HUES64 (cell line): ENCODE data around the gene KRT71.

Experiments used
- H3K27ac ChIP-seq: 2 replicates; pipeline ENCODE4 v1.7.0; 2013; ENCODE audit warnings: low read depth, low read length, inconsistent platforms
- H3K27me3 ChIP-seq: 2 replicates; pipeline ENCODE4 v1.6.1; 2013; ENCODE audit warnings: mild to moderate bottlenecking, low read length; ENCODE audit not compliant: insufficient read depth
- H3K36me3 ChIP-seq: 2 replicates; pipeline ENCODE4 v1.6.1; 2013; ENCODE audit warnings: mild to moderate bottlenecking, low read length; ENCODE audit not compliant: insufficient read depth
- H3K4me1 ChIP-seq: 2 replicates; pipeline ENCODE4 v1.6.1; 2013; ENCODE audit warnings: mild to moderate bottlenecking, low read length, moderate library complexity; ENCODE audit not compliant: insufficient read depth
- H3K4me3 ChIP-seq: 2 replicates; pipeline ENCODE4 v1.5.1; 2013; ENCODE audit warnings: mild to moderate bottlenecking, low read length, moderate library complexity
- H3K9ac ChIP-seq: 2 replicates; pipeline ENCODE4 v1.6.1; 2013; ENCODE audit warnings: mild to moderate bottlenecking, low read depth, low read length
- H3K9me3 ChIP-seq: 2 replicates; pipeline ENCODE4 v1.6.1; 2013; ENCODE audit warnings: low read depth, low read length; ENCODE audit not compliant: insufficient read depth
- WGBS: fragments of 150-250, 120-280 bp; methylation state at CpG from one replicate; pipeline ENCODE4 v1.1.7; 2013; ENCODE audit warnings: missing lambda C conversion rate; 5-methylcytosine and 5-hydroxymethylcytosine counted together

Gene KRT71

DNA sequence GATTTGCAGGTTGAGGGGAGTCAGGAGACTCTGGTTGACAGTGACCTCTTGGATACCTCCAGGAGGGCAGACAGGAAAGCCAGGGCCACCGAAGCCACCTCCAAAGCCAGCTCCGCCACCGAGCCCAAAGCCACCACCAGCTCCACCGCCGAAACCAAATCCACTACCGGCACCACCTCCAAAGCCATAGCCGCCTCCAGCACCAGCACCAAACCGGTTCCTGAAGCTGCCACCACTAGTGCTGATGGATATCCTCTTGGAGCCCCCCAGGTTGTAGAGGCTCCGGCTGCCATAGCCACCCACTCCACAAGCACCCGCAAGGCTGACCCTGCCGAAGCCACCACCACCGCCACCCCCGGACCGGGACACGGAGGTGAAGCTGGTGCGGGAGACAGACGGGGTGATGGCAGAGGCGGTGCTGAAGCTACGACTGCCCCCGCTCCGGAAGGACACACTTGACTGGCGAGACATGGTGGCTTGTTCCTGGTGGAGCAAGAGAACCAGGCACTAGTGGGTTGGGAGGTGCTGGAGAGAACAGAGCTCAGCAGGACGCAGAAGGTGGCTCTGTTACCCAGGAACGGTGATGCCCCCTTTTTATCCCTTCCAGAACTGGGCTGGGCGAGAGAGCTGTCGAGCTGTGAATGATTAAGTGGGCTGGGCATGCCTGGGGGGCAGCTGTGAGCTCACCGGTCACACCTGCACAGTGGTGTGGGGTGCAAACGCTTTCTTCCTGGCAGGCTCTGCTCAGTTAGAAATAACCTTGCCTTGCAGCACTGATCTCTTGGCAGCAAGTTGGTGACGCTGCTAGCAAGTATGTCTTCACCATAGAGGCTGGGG, 32.9 kb downstream of the KRT71 start, which contains the start of gene KRT5:
Gene KRT5, minus strand, starts transcription at position 569 of the 837 bp plus-strand sequence. Its CDS starts 98 bp downstream, at position 471.
- no peaks in the 10 kb centered on the region for H3K36me3 ChIP-seq
- no peak within 1 kb of the TSS for H3K9ac ChIP-seq
- 93% methylated on average over 29 of the region's 29 CpGs for WGBS
- H3K27ac ChIP-seq: no peak within 1 kb of the TSS
- H3K27me3 ChIP-seq: no peaks in the 10 kb centered on the region
- no peaks in the 10 kb centered on the region for H3K9me3 ChIP-seq
- H3K4me1 ChIP-seq: peaks cover 9% of the 10 kb centered on the region; the same call in 1 of the 2 replicates
- H3K4me3 ChIP-seq: no peak within 1 kb of the TSS

DNA sequence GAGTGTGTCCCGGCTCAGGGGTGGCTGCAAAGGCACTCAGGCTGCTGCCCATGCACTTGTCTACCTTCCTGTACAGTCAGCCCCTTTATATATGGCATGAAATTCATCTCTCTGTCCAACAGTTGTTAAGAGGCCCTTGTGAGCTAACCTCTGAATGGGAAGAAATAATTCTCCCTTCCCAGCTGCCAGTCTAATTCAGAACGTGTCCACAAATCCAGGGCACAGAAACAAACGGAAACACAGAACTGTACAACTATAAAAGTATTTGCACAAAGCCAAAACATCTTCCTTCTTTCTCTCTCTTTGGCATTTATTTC, 33.6 kb downstream of the KRT71 start:
- peaks cover 9% of the 10 kb centered on the region; the same call in 1 of the 2 replicates for H3K4me1 ChIP-seq
- H3K36me3 ChIP-seq: no peaks in the 10 kb centered on the region
- H3K27ac ChIP-seq: no peak overlapping the region
- no peak overlapping the region for H3K4me3 ChIP-seq
- H3K27me3 ChIP-seq: no peaks in the 10 kb centered on the region
- H3K9me3 ChIP-seq: no peaks in the 10 kb centered on the region
- no peak overlapping the region for H3K9ac ChIP-seq
- WGBS: 99% methylated on average over 3 of the region's 3 CpGs

DNA sequence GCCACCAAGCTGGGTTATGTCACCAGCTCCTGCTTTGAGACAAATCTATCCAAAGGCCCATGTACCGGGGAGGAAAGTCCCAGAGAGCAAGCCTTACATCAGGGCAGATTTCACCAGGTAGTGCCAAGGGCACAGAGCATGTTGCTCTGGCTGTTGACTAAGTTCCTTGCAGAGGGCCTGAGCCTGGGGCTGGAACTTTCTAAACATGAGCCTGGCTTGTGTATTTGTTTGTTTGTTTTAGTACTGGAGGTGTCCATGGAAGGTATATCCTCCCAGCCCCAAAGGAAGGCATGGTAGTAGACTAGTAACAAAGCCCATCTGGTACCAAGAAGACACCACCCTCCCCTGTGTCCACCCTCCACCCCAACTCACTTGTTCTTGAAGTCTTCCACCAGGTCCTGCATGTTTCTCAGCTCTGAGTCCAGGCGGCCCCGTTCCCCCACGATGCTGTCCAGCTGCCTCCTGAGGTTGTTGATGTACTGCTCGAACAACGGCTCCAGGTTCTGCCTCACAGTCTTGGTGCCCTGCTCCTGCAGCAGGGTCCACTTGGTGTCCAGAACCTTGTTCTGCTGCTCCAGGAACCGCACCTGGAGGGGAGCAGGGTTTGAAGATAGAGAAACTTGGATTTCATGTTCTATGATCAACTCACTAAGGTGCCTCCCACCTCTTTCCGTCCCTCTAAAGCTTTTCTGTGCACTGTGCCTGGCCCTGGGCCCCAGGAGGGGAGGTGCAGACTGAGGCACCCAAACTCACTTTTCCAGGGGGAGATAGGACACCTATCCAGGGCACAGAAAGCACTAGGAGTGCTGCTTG, 34.2 kb downstream of the KRT71 start:
- WGBS: 89% methylated on average over 8 of the region's 8 CpGs
- no peaks in the 10 kb centered on the region for H3K9me3 ChIP-seq
- H3K4me3 ChIP-seq: no peak overlapping the region

DNA sequence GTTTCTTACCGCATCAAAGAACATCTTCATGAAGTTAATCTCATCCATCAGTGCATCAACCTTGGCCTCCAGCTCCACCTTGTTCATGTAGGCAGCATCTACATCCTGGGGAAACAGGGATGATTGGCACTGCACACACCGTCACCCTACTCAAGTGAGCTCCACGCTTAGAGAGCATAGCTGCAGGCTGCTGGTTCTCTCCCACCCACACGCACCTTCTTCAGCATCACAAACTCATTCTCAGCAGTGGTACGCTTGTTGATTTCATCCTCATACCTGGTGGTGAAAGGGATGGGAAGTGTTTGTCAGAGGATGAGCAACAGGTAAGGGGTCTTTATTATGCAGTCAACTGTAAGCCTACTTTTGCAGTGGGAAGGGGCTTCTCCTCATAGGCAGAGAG, 35.1 kb downstream of the KRT71 start:
- H3K9me3 ChIP-seq: no peaks in the 10 kb centered on the region
- 92% methylated on average over 4 of the region's 5 CpGs for WGBS

More for the DNA sequence above, 34.2 kb downstream of the KRT71 start:
- Histone ChIP-seq H3K36me3 (no peaks in the 10 kb centered on the region), H3K27me3 (no peaks in the 10 kb centered on the region), H3K9ac (no peak overlapping the region), H3K4me1 (peaks cover 9% of the 10 kb centered on the region; the same call in 1 of the 2 replicates), H3K27ac (no peak overlapping the region)

DNA sequence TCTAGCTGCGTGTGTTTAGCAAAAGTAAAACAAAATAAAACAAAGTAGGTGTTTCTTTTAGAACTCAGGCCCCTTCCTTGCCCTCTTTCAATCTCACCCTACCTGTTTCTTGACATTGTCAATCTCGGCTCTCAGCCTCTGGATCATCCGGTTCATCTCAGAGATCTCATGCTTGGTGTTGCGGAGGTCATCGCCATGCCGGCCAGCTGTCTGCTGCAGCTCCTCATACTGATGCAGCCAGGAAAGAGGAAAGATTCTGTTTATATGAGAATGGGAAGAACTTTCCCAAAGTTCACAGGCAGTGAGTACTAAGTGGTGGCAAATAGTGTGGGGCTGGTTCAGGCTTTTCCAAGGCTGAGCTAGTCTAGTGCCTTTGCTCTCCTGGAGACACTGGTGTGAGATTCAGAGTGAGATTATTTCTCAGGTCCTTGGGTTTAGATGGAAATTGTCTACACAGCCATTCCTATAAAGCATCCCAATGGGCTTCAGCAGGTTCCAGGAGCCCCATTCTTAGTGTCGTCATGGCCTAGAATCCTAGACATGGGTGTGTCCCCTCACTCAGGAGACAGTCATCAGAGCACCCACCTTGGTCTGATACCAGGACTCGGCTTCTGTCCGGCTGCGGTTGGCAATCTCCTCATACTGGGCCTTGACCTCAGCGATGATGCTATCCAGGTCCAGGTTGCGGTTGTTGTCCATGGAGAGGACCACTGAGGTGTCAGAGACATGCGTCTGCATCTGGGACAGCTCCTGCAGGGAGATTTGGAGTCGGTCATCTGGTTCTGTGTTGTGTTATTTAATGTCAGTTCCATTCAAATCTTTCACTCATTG, 35.7 kb downstream of the KRT71 start:
- peaks cover 9% of the 10 kb centered on the region; the same call in 1 of the 2 replicates for H3K4me1 ChIP-seq
- H3K9me3 ChIP-seq: no peaks in the 10 kb centered on the region
- H3K9ac ChIP-seq: no peak overlapping the region
- WGBS: 97% methylated on average over 13 of the region's 14 CpGs
- no peak overlapping the region for H3K4me3 ChIP-seq
- H3K27me3 ChIP-seq: no peaks in the 10 kb centered on the region
- no peak overlapping the region for H3K27ac ChIP-seq
- no peaks in the 10 kb centered on the region for H3K36me3 ChIP-seq

More for the DNA sequence above, 35.1 kb downstream of the KRT71 start:
- H3K27me3 ChIP-seq: no peaks in the 10 kb centered on the region
- H3K9ac ChIP-seq: no peak overlapping the region
- no peaks in the 10 kb centered on the region for H3K36me3 ChIP-seq
- peaks cover 9% of the 10 kb centered on the region; the same call in 1 of the 2 replicates for H3K4me1 ChIP-seq
- H3K27ac ChIP-seq: no peak overlapping the region
- no peak overlapping the region for H3K4me3 ChIP-seq

DNA sequence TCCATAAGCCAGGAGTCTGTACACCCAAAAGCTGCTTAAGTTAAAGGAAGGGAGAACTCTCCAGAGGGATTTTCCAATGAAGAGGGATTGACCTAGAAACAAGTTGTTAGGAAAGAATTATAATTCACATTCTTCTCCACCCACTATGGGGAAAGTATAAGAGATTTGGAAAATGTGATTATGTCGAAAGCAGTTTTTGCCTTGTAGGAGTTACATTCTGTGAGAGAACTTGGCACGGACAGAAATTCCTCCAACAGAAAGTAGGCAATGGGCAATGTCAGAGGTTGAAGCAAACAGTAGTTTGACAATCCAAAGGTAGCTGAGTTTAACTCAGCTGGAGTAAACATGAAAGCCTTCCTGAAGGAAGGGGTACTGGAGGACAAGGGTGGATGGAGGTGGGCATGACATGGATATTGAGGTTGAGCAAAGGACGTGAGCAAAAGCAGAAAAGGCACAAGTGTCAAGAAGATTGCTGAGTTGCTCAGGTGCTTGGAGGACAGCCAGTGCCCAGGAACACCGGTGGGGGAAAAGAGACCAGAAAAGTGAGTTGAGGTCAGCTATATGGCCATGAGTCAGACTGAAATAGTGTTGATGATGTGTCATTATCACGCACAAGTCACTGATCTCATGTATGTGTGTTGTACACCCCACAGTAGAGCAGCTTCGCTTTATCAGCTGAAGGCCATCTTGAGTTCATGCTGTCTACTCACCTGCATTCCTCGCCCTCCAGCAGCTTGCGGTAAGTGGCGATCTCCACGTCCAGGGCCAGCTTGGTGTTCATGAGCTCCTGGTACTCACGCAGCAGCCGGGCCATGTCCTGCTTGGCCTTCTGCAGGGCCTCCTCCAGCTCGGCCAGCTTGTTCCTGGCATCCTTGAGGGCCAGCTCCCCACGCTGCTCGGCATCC, 36.8 kb downstream of the KRT71 start:
- Histone ChIP-seq H3K4me1 (peaks cover 5% of the 10 kb centered on the region; the same call in 1 of the 2 replicates), H3K9ac (no peak overlapping the region), H3K36me3 (no peaks in the 10 kb centered on the region), H3K27me3 (no peaks in the 10 kb centered on the region), H3K9me3 (0 out of 2 replicates have a peak, but pooled peaks cover 3% of the 10 kb centered on the region), H3K4me3 (no peak overlapping the region), H3K27ac (no peak overlapping the region)
- 95% methylated on average over 15 of the region's 15 CpGs for WGBS

DNA sequence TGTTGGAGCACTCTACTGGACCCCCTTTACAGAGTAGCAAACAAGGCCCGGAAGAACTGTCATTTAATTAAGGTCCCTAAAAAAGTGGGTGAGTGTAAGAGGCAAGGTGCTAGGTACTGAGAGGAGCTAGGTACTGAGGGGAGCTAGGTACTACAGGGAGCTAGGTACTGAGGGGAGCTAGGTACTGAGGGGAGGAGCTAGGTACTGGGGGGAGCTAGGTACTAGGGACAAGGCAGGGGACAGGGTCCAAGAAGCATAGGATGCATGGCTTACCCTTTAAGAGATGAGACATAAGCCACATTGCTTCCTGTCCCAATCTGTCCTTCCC, 37.7 kb downstream of the KRT71 start:
- no peak overlapping the region for H3K4me3 ChIP-seq
- no peak overlapping the region for H3K27ac ChIP-seq
- no peak overlapping the region for H3K9ac ChIP-seq
- H3K9me3 ChIP-seq: peaks cover 10% of the 10 kb centered on the region; the same call in 1 of the 2 replicates
- H3K27me3 ChIP-seq: no peaks in the 10 kb centered on the region
- no peaks in the 10 kb centered on the region for H3K4me1 ChIP-seq
- no peaks in the 10 kb centered on the region for H3K36me3 ChIP-seq
- WGBS: 97% methylated on average over 1 of the region's 1 CpG

DNA sequence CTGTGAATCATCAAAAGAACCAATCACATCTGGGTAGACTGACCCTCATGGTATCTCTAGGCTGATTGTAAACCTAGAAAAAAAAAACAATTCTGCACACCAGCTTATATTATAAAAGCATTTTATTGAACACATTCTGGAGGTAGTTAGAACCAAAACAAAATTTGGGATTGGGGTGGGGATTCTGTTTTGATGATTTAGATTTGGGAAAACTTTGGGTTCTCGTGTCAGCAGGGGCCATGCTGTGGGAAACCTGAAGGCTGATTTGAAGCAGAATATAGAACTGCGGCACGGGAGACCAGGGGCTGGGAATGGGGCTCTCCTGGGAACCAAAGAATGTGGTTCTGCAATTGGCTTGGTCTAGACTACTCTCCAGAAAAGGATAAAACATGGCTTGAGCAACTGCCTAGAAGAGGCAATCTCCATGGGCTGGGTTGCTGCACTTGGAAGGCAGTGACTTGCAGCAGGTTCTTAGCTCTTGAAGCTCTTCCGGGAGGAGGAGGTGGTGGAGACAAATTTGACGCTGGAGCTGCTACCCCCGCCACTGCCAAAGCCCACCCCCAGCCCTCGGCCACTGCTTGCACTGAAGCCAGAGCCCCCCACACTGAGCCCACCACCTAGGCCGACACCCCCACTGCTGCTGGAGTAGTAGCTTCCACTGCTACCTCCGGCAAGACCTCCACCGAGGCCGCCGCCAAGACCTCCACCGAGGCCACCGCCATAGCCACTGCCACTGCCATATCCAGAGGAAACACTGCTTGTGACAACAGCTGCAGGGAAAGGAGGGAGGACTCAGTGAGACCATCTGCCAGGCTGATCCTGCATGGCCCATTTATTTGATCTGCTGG, 38.2 kb downstream of the KRT71 start:
- no peak overlapping the region for H3K9ac ChIP-seq
- 92% methylated on average over 14 of the region's 14 CpGs for WGBS
- no peaks in the 10 kb centered on the region for H3K27me3 ChIP-seq
- no peak overlapping the region for H3K4me3 ChIP-seq
- H3K27ac ChIP-seq: no peak overlapping the region
- peaks cover 10% of the 10 kb centered on the region; the same call in 1 of the 2 replicates for H3K9me3 ChIP-seq
- no peaks in the 10 kb centered on the region for H3K36me3 ChIP-seq
- H3K4me1 ChIP-seq: no peaks in the 10 kb centered on the region

DNA sequence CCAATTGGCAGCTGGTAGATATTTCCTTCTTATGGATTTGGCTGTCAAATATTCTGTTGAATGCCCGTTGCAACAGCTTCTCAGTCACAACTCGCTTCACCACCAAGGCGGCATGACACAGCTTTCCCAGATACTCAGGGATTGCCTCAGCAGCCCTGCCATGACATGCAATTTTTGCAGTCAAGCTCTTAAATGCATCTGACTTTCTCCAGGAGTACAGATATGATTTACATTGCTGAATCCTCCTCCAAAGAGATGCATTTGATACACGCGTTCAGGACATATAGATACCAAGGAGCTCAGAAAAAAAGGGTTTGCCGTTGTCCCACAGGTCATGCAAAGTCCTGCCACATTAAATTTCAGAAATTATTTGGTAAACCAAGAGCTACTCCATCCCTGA, 39.2 kb downstream of the KRT71 start:
- H3K27ac ChIP-seq: no peak overlapping the region
- 96% methylated on average over 6 of the region's 6 CpGs for WGBS
- no peaks in the 10 kb centered on the region for H3K36me3 ChIP-seq
- peaks cover 10% of the 10 kb centered on the region; the same call in 1 of the 2 replicates for H3K9me3 ChIP-seq
- H3K27me3 ChIP-seq: no peaks in the 10 kb centered on the region
- H3K4me1 ChIP-seq: no peaks in the 10 kb centered on the region
- H3K4me3 ChIP-seq: no peak overlapping the region
- H3K9ac ChIP-seq: no peak overlapping the region
